Panc1 (cell line): ENCODE measurements around the gene DENND11. TPM values are rescaled to one million over a fixed set of nuclear protein-coding genes. Genes with fewer than 3 reads are reported as not detected.

ENCODE experiments used
- ATAC-seq: fragments of 200-7000 bp; cut with Tn5 transposase; 2 replicates; pipeline ENCODE4 v1.9.1; 2020; ENCODE audit warnings: mild to moderate bottlenecking, moderate library complexity
- BruUV-seq: library from RNA; stranded (reverse); fragments of 400-500 nt; replicated peaks from 2 replicates; lab custom pipeline; 2021; lab: Mats Ljungman, UMichigan
- CTCF ChIA-PET: fragments of 300-600 bp; sonication (Branson Sonifier 250); formaldehyde crosslinking; loops from one replicate; lab custom pipeline; 2022; ENCODE audit warnings: antibody characterized with exemption; lab: Charles Lee
- POLR2A ChIA-PET: fragments of 300-600 bp; sonication (Branson Sonifier 250); formaldehyde crosslinking; loops from one replicate; lab custom pipeline; 2022; ENCODE audit warnings: antibody characterized with exemption; lab: Charles Lee
- DNase-seq: peaks from one replicate; pipeline ENCODE4 v3.0.0-alpha.2; 2010; ENCODE audit warnings: low read depth, low spot score
- H3K27ac ChIP-seq: 2 replicates; pipeline ENCODE4 v1.5.1; 2011; ENCODE audit warnings: mild to moderate bottlenecking, low read length, inconsistent platforms
- H3K27me3 ChIP-seq: fragments of 200-500 bp; sonication (Bioruptor generic); 2 replicates; pipeline ENCODE4 v1.6.0; 2014; ENCODE audit warnings: low read length, inconsistent platforms; ENCODE audit not compliant: control insufficient read depth, insufficient read depth
- H3K36me3 ChIP-seq: fragments of 200-500 bp; sonication (Bioruptor generic); 2 replicates; pipeline ENCODE4 v1.5.1; 2014; ENCODE audit warnings: inconsistent platforms, mild to moderate bottlenecking, low read length, moderate library complexity; ENCODE audit not compliant: control insufficient read depth, insufficient read depth
- H3K4me1 ChIP-seq: 2 replicates; pipeline ENCODE4 v1.5.1; 2011; ENCODE audit warnings: inconsistent platforms, mild to moderate bottlenecking, low read length, moderate library complexity; ENCODE audit not compliant: control insufficient read depth, insufficient read depth
- H3K4me3 ChIP-seq, 2 experiments: 2 replicates each; pipeline ENCODE4 v1.5.1; 2011 to 2012; ENCODE audit warnings: low read depth in 2 of 2, low read length in 2 of 2, mild to moderate bottlenecking in 2 of 2, inconsistent platforms in 1 of 2, moderate library complexity in 1 of 2
- H3K9me3 ChIP-seq: fragments of 200-500 bp; sonication (Bioruptor generic); 2 replicates; pipeline ENCODE4 v1.5.1; 2014; ENCODE audit warnings: low read depth, mild to moderate bottlenecking, inconsistent platforms, low read length, moderate library complexity; ENCODE audit not compliant: control insufficient read depth, insufficient read depth
- CTCF ChIP-seq: fragments of 450-650 bp; IDR thresholded peaks from 2 replicates; pipeline ENCODE4 v1.5.1; 2017; ENCODE audit warnings: mild to moderate bottlenecking
- POLR2AphosphoS5 ChIP-seq: IDR thresholded peaks from 2 replicates; pipeline ENCODE4 v1.6.1; 2012; ENCODE audit warnings: mild to moderate bottlenecking, low read depth, low read length, moderate library complexity
- REST ChIP-seq, 2 experiments: IDR thresholded peaks; 2 replicates each; pipeline ENCODE4 v1.6.1; 2011 to 2012; ENCODE audit warnings: low read depth in 2 of 2, control low read depth in 1 of 2, low read length in 1 of 2, mild to moderate bottlenecking in 1 of 2, moderate library complexity in 1 of 2; ENCODE audit not compliant: insufficient read depth in 1 of 2
- SIN3A ChIP-seq: IDR thresholded peaks from 2 replicates; pipeline ENCODE4 v1.6.1; 2012; ENCODE audit warnings: low read depth, mild to moderate bottlenecking, low read length, moderate library complexity, borderline replicate concordance; ENCODE audit not compliant: insufficient read depth
- TCF7L2 ChIP-seq: IDR thresholded peaks from 2 replicates; pipeline ENCODE4 v1.6.1; 2011; ENCODE audit warnings: mild to moderate bottlenecking, low read depth, low read length, inconsistent platforms
- in situ Hi-C: cut with HindIII; loops from 2 replicates; pipeline ENCODE4 v1.10.0; 2016; ENCODE audit warnings: low sequenced_read_pairs, low pct_unique_long_range_greater_than_20kb
- intact Hi-C: fragments of 100-400 bp; cut with micrococcal nuclease; formaldehyde crosslinking; loops from one replicate; pipeline ENCODE4 v1.10.0; 2022; ENCODE audit not compliant: unreplicated experiment
- total RNA-seq: library from RNA; stranded (reverse); gene quantifications from one replicate; pipeline ENCODE4 v1.2.1, GENCODE V29; 2021; ENCODE audit not compliant: unreplicated experiment

Gene DENND11
- total RNA-seq, 1 experiment from 2014 or later = 10.4 TPM

DNA sequence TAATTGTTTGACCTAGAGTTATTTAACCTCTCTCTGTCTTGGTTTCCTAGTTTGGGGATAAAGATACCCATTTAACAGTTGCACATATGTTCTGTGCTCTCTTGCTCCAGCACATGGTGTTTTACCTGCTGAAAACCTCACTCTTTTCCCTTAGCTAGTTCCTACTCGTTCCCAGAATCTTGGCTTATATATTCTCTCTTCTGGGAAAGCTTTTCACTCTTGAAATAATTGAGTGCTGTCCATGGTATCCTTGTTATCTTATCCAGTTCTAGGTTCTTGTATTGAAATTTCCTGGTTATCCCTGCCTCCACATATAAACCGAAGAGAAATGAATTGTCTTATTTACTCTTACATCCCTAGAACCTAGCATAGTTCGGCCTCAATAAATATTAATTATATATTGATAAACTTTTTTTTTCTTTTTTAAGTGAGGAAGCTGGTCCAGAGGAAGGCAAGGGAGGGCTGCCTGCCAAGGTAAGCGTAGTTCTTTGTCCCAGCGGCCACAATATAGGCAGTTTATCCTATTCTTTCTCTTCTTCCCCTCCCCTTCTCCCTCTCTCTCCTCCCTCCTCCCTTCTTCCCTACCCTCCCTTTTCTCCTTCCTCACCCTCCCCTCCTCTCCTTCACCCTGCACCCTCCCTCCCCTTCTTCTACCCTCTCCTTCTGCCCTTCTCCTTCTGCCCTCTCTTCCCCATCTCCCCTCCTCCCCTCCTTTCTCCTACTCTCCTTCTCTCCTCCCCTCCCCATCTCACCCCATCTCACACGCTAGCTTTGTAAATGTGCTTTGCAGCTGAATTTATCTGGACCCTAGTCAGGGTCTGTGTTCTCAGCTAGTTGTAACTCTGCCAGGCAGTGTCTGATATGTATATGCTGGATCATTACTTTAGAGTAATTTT, 14.1 kb upstream of the DENND11 start:
- no peak for ATAC-seq
- no TSS peak for BruUV-seq
- no peak overlapping the region for H3K4me3 ChIP-seq
- H3K36me3 ChIP-seq = no peaks in the 10 kb centered on the region
- peaks cover 11% of the 10 kb centered on the region; the same call in 1 of the 2 replicates for H3K27me3 ChIP-seq
- peak in 1 of 2 experiments; percentile 75; a peak in 2 of 4 replicates for TF ChIP-seq REST (IDR thresholded peaks at IDR 0.05; ENCODE audit: insufficient read depth in 1 of 2, low read depth in 2 of 2, low read length in 1 of 2)
- no peak for TF ChIP-seq CTCF
- in situ Hi-C loops = no loop called here
- intact Hi-C loops = no loop called here
- H3K27ac ChIP-seq = no peak overlapping the region
- ChIA-PET POLR2A (no interaction called here), CTCF (interaction anchor here (0.5 kb wide), 1 partner anchor 14 kb away, joined by 5 read pairs; no protein-coding TSS in a partner anchor)
- no peaks in the 10 kb centered on the region for H3K4me1 ChIP-seq
- H3K9me3 ChIP-seq = no peaks in the 10 kb centered on the region
- no peak for DNase-seq

DNA sequence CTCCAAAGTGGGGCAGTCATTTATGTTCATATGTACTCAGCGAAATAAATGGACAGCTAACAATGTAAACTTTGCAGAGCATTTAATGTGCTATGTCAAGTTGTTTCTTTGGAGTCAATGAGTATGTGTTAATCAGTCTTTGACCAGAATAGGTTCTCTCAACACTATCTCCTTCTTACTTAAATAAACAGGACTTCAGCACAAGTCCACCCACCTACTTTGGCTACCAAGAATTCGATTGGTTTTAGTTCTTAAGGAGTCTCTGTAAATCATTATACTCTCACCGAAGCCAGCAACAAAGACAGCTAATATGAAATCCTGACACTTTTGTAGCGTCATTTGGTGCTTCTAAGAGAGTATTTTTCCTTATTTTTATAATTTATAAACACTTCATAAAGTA, 13.1 kb upstream of the DENND11 start:
- H3K4me1 ChIP-seq = no peaks in the 10 kb centered on the region
- intact Hi-C loops = no loop called here
- no peak for DNase-seq
- no peak overlapping the region for H3K4me3 ChIP-seq
- ChIA-PET POLR2A (no interaction called here), CTCF (interaction anchor here (0.5 kb wide), 2 partner anchors 13 to 15 kb away, joined by 5 to 6 read pairs; no protein-coding TSS in a partner anchor)
- ATAC-seq = no peak
- TF ChIP-seq POLR2AphosphoS5 = no peak
- no peak for TF ChIP-seq TCF7L2
- no peak for TF ChIP-seq SIN3A
- TF ChIP-seq REST (IDR thresholded peaks at IDR 0.05; ENCODE audit: insufficient read depth in 1 of 2, low read depth in 2 of 2, low read length in 1 of 2) = no peak
- no peak for TF ChIP-seq CTCF
- no TSS peak for BruUV-seq
- H3K9me3 ChIP-seq = no peaks in the 10 kb centered on the region
- peaks cover 11% of the 10 kb centered on the region; the same call in 1 of the 2 replicates for H3K27me3 ChIP-seq
- in situ Hi-C loops = no loop called here
- no peak overlapping the region for H3K27ac ChIP-seq
- H3K36me3 ChIP-seq = no peaks in the 10 kb centered on the region
